Embryonic facial prominence (tissue), 1 donor: Measurements from ENCODE around the gene COP1.

ENCODE experiments used
- DNase-seq: peaks from one replicate; pipeline ENCODE4 v3.0.0-alpha.2; 2016; ENCODE audit errors: extremely low spot score

Gene COP1

DNA sequence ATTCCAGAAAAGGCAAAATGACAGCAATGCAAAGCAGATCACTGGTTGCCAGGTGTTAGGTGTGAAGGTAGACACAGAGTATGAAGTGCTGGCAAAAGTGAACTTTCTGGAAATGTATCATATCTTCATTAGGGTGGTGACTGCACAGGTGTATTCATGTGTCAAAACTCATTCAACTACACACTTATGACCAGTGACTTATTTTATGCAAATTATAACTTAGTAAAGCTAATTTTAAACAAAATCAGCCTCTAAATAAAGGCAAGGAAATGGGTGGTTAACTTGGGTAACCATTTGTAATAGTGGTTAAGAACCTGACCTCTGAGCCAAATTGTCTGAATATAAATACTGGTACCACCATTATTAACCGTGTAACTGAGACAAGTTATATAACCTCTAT, 7.4 kb downstream of the COP1 start:
- no peak for DNase-seq

DNA sequence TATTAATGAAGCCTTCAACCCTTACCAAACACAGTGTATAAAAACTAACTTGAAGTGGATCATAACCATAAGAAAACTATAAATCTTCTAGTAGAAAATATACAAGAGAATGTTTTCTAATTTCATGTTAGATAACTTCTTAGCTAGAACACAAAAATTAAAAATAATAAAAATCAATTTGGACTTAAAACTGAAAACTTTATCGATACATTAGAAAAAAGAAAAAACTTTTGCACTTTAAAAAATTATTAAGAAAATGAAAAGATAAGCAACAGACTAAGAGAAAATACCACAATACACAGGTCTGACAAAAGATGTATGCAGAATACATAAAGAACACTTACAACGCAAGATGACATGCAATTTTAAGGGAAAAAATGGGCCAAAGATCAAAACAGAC, 8.7 kb downstream of the COP1 start:
- DNase-seq, result no peak

DNA sequence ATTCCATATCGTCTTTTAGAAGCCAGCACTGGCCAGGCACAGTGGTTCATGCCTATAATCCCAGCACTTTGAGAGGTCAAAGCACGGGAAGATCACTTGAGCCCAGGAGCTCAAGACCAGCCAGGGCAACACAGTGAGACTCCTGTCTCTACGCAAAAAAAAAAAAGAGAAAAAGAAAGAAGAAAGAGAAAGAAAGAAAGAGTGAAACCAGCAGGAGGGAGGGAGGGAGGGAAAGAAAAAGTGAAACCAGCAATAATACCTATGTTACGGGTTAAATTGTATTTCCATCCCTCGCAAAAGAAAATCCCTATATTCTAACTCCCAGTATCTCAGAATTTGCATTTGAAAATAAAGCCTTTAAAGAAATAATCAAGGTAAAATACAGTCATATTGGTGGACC, 10.4 kb downstream of the COP1 start:
- no peak for DNase-seq

DNA sequence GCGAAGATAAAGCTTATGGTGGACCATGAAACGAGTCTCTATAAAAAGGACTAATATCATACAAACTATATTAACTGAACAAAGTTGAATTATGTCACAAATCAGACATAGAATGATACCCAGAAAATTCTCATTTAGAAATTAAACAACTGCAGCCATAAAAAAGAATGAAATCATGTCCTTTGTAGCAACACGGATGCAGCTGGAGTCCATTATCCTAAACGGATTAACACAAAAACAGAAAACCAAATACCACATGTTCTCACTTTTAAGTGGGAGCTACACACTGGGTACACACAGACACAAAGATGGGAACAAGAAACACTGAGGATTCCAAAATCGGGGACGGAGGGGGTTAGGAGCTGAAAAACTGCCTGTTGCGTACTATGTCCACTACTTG, 11.5 kb downstream of the COP1 start:
- no peak for DNase-seq

DNA sequence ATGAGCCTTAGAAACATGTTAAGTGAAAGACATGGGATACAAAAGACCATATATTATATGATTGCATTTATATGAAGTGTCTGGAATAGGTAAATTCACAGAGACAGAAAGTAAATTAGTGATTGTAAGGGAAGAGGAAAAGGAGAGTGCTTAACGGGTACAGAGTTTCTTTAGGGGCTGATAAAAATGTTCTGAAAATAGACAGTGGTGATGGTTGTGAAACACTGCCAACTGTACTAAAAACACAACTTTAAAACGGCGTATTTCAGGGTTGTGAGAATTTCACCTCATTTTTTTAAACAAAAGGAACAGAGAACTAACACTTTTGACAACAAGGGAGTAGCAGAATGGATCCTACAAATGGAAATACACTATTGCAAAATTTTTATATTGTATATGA, 13.4 kb downstream of the COP1 start:
- DNase-seq, result no peak

DNA sequence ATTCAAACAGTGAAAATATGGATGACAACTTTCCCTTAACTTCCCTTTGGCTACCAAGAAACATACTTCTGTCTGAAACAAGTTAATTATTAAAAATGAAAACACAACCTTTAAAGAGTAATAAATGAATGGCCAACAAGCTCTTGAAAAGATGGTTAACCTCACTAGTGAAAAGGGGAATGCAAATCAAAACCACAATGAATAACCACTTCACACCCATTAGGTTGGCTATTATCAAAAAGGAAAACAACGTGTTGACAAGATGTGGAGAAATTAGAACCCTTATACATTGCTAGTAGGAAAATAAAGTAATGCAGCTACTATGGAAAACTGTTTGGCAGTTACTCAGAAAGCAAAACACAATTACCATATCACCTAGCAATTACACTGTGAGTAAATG, 14.1 kb downstream of the COP1 start:
- no peak for DNase-seq

DNA sequence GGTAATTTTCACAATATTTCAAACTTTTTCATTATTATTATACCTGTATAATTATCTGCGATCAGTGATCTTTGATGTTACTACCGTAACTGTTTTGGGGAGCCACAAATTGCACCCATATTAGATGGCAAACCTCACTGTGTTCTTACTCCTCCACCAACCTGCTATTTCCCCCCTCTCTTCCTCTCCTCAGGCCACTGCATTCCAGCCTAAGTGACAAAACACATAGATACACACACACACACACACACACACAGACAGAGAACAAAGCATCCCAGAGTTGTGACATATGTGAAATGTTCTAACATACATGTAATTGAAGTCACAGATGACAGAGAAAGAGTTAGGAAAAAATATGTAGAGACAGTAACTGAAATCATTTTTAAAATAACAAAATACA, 18.5 kb downstream of the COP1 start:
- no peak for DNase-seq

DNA sequence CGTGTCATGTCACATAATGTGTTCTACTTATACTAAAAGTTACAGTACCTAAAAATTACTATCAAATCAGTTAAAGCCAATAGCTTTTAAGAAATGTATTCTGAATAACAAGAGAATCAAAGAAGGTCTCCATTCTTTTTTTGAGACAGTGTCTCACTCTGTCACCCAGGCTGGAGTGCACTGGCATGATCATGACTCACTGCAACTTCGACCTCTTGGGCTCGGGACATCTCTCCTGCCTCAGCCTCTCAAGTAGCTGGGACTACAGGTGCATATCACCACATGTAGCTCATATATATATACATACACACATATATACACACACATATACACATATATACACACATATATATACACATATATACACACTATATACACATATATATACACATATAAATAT, 20.1 kb downstream of the COP1 start:
- no peak for DNase-seq

DNA sequence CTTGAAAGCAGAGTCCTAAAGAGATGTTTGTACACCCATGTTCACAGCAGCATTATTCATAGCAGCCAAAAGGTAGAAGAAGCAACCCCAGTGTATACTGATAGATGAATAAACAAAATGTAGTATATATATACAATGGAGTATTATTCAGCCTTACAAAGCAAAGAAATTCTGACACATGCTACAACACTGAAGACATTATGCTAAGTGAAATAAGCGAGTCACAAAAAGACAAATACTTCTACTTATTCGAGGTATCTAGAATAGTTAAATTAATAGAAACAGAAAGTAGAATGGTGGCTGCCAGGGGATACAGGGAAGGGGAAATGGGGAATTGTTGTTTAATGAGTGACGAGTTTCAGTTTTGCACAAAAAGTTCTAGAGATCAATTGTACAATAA, 23.5 kb downstream of the COP1 start:
- no peak for DNase-seq

DNA sequence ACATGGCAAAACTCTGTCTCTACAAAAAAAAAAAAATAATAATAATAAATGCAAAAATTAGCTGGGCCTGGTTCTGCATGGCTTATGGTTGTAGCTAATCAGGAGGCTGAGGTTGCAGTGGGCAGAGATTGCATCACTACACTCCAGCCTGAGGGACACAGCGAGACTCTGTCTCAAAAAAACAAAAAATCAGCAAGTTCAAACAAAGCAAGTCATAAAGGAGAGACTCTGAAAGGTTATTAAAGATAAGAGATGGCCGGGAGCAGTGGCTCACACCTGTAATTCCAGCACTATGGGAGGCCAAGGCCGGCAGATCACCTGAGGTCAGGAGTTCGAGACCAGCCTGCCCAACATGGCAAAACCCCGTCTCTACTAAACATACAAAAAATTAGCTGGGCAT, 28.8 kb downstream of the COP1 start:
- no peak for DNase-seq

DNA sequence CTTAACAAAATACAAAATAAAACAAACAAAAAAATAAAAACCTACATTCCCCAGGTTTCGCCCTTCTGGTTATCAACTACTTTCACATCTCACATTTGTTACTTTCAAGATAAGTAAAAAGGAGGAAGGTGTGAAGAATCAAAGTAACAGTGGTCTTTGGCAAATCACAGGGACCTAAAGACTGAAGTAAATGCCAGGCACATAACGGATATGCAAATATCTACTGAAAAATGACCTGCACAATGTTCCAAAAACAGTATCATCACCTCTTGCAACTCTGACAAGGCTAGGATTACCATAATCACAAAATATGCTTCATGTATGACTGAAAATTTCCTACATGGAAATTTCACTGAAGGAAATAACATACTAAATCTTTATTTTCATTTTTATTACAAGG, 29.3 kb downstream of the COP1 start:
- no peak for DNase-seq

DNA sequence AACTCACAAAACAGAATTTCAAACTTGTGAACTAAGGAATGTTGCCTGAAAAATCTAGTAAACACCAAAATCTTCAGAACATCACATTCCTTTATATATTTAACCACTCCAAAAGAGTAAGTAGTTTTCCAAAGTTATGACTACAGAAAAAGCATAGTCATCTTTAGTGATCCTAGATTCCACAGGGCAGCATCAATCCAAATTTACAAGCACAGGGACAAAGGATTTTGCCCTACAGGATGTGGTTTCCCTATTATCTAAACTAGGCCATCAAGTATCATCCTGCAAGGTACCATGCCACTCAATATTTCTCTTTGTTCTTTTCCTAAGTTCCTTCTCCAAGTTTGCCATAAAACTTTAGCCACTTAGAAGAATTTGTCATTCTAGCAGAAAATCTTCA, 33.0 kb downstream of the COP1 start:
- no peak for DNase-seq

DNA sequence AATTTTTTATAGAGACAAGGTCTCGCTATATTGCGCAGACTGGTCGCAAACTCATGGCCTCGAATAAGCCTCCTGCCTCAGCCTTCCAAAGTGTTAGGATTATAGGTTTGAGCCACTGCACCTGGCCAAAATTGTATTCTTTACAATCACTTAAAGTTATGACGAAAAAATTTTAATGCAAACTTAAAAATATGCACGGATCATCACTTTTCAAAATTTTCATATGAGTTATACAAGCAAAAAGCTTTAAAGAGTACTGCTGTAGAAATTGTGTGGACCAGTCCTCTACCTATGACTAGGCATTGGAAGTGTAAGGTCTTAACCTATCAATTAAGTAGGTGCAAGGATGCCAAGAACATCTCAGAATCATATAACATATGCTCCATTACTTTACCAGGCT, 34.9 kb downstream of the COP1 start:
- no peak for DNase-seq

DNA sequence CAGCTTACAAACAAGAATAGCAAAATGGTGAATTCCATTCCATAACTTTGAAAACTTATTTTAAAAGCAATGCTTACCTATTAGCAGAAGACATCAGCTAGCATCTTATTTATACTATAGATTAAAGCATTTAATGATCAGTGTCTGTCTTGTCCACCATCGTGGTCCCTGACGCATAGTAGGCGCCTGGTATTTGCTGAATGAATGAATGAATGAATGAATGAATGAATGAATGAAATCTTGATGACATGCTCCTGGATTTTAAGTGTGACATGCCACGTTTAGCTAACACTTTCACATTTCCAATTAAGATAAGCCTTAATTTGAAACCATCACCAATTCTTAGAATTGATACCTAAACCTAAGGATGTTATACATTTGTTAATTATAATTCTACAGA, 39.9 kb downstream of the COP1 start:
- DNase-seq, result no peak

DNA sequence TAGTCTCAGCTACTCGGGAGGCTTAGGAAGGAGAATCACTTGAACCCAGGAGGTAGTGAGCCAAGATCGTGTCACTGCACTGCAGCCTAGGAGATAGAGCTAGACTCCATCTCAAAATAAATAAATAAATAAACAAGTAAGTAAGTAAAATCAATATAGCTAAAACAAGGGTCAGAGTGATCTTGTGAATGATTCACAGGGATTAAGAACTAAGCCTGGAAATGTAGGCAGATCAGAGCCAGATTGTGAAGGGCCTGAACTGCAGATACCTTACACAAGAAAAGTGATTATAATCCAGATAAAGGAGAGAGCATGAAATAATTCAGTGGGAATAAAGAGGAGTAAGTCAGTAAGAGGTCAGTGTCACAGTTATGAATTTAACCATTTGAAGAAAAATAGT, 41.5 kb downstream of the COP1 start:
- DNase-seq, result no peak

DNA sequence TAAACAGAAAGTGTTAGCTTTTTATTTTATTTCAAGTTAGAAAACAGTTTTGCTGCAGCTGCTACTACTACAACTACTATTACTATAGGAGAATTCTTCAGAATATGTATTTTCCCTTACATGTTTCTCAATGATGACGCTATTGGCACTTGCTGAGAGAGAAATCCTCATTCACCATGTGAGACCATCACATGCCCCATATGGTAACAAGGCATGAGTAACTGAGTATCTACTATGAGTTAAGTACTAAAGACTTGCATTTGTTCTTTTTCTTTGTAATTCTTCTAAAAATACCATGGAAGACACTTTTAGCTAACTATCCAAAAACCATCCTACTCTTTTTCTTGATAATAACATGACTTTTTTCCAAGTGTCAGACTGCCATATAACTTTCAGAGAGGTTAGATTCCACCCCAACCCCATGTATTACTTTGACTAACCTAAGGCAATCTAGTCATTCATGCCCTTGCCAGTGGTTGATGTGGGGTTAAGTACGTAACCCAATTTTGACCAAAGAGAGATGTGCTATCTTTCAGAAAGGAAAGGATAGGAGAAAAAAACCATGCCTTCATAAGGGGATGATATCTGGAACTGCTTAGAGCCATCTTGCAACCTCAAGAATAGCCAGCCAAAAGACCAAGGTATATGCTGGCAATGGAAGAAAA, 42.9 kb downstream of the COP1 start:
- DNase-seq, result no peak

DNA sequence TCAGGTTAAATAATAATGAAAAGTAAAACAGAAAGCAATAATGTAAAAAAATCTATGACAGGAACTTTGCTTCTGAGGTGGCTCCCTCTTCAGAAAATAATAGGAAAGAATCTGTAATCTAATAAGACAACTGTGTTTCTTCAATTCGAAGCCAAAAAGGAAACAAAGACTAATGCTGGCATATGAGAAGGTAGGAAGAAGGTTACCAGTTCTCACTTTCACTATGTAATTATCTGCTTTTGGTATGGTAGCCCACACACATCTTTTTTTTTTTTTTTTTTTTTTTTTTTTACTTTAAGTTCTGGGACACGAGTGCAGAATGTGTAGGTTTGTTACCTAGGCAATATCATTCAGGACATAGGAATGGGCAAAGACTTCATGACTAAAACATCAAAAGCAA, 47.1 kb downstream of the COP1 start:
- no peak for DNase-seq

DNA sequence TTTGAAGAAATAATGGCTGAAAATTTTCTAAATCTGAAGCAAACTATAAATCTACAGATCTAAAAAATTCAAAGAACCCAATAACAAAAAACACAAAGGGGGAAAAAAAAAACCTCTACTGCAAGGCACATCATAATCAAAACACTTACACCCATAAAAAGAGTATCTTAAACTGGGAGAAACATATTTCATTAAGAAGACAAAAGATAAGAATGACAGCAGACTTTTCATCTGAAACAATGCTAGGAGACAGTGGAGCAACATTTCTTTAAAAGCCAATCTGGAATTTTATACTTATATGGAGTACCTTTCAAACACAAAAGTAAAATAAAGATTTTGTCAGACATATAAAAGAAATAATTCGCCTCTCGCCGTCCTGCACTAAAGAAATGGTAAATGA, 49.1 kb downstream of the COP1 start:
- DNase-seq, result no peak

DNA sequence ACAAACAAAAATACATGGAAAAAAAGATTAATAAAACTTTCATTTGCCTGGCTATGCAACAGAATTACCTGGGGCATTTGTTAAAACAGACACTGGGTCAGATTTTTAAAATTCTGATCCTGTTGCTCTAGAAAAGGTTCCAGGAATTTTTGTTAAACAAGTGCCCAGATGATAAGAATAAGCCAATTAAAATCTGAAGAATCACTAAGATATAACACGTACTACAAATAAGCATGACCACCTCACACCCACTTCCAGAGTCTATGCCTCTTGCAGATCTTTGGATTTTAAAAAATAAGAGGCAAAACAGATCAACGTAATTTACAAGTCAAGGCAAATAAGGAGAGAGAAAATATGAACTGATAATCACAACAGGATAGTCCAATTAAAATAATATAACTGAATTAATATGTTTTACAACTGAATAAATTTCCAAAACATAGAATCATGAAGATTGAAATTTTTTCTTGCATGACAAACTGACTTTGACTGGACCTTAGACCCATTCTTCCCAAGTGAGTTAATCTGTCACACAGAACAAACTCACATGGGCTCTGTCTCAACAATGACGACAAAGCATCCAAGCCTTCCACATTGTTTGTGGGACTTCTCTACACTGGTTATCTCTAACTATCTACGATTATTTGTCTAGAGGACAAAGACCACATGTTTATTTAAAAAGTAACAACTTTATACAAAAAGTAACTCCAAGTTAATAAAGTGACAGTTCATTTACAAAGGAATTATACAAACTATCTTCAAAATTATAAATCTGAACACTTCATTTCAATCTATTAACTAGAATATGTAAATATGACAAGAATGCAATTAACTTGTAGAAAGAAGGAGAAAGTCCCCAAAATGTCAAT, 56.9 kb downstream of the COP1 start:
- no peak for DNase-seq

DNA sequence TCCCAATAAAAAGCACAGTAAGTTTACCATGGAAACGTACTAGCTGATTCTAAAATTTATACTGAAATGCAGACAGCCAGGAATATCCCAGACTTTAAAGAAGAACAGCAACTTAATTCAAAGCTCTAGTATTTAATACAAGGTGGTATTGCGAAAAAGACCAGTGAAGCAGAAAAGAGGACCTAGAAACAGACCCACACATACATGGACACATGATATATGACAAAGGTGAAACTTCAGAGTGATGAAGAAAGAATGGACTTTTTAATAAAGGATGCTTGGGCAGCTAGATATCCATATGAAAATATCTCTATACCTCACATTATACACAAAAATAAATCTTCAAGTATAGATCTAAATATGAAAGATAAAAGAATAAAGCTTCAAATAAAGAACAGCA, 62.6 kb downstream of the COP1 start:
- DNase-seq, result no peak

DNA sequence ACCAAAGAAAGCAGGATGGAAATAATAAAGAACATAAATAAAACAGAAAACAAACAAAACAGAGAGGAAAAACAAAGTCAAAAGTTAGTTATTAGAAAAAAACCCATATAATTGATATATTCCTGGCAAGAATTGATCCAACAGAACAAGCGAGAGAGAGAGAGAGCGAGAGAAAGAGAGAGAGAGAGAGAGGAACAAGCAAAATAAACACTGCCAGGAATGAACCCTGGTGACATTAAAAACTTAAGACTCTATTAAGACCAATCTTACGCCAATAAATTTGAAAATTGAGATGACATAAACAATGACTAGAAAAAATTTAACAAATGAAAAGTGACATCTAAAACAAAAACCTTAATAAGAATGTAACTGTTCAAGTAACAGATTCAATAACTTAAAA, 64.1 kb downstream of the COP1 start:
- DNase-seq, result no peak

DNA sequence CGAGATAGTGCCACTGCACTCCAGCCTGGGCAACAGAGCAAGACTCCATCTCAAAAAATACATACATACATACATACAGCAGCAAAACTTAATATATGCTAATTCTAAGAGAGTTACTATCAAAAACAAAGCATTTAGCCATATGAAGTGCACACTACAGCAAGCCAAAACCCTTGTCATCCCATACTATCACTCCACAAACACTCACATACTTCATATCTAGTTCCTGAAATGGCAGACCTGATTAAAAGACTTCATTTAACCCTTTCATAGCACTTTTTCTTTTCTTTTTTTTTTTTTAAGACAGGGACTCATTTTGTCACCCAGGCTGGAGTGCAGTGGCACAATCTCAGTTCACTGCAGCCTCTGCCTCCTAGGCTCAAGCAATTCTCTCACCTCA, 65.6 kb downstream of the COP1 start:
- DNase-seq, result no peak

DNA sequence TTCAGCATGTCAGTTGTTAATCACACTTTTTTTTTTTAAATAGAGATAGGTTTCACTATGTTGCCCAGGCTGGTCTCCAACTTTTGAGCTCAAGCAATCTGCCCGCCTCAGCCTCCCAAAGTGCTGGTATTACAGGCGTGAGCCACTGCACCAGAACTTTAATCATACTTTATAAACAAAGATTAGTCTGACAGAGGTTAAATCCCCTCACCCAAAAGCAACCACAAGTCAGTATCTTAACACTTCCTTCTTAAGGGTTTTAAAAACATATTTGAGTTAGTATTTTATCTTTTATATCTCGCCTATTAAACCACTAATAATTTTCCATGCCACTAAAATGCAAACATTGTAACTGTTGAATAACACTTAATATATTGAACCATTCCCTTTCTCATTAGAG, 70.2 kb downstream of the COP1 start:
- no peak for DNase-seq

DNA sequence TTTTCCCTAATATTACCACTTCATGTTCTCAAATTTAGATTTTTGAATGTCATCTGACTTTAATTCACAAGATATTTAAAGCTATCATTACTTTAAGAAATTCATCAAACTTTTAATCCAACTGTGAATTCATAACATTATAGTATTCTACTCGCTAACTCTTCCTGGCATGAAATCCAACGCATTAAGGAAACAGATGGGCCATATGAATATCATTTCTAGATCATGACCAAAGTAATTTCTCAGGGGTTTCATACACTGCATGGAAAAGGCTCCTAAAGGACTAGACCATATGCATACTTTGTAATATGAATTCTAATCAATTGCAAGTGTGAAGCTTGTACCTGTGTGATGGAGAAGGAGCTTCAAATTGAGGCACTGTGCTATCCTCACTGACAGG, 72.4 kb downstream of the COP1 start:
- no peak for DNase-seq
